Measurements from ENCODE around the gene EPS8L3.
"Not testable (repeated sequence)": the region's sequence is repeated elsewhere in the genome, so short reads cannot be mapped to it uniquely, and the experiment has no call there.

The EPS8L3 gene

GRCh38 chr1:109704173-109704572, 59.5 kb downstream of the EPS8L3 start:
- Histone ChIP-seq H3K4me3 (no peak overlapping the region), H3K9me3 (replicated peaks in 1 of 11) (peaks cover 42 to 64% (median 46%) of the 10 kb centered on the region in 11 experiments), H3K4me2 (no peak overlapping the region), H3K27ac (no peak overlapping the region), H3K27me3 (no peaks in the 10 kb centered on the region), H3K9ac (no peak overlapping the region), H3K4me1 (no peaks in the 10 kb centered on the region), H4K20me1 (no peaks in the 10 kb centered on the region), H3K36me3 (peaks cover 0 to 10% (median 4%) of the 10 kb centered on the region in 11 experiments; a peak in 5 of 22 replicates)
- TF ChIP-seq Cebpa-rat (IDR thresholded peaks at IDR 0.05): no peak

DNA sequence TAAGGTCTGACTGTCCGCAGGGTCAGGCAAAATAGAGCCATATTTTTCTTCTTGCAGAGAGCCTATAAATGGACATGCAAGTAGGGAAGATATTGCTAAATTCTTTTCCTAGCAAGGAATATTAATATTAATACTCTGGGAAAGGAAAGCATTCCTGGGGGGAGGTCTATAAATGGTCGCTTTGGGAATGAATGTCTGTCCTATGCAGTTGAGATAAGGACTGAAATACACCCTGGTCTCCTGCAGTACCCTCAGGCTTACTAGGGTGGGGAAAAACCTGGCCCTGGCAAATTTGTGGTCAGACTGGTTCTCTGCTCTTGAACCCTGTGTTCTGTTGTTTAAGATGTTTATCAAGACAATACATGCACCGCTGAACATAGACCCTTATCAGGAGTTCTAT, 60.8 kb downstream of the EPS8L3 start:
- not testable (repeated sequence) for H3K4me2 ChIP-seq, H3K36me3 ChIP-seq, H4K20me1 ChIP-seq, H3K4me1 ChIP-seq, H3K27ac ChIP-seq, H3K4me3 ChIP-seq, H3K27me3 ChIP-seq, H3K9ac ChIP-seq
- peaks cover 29 to 52% (median 34%) of the 10 kb centered on the region in 11 experiments for H3K9me3 ChIP-seq (replicated peaks in 1 of 11)
